ENCODE results near the gene DSTN. TPM values are rescaled to one million over a fixed set of nuclear protein-coding genes. Genes with fewer than 3 reads are reported as not detected.

The DSTN gene
- total RNA-seq, 1 experiment from 2014 or later, result 202 TPM

DNA sequence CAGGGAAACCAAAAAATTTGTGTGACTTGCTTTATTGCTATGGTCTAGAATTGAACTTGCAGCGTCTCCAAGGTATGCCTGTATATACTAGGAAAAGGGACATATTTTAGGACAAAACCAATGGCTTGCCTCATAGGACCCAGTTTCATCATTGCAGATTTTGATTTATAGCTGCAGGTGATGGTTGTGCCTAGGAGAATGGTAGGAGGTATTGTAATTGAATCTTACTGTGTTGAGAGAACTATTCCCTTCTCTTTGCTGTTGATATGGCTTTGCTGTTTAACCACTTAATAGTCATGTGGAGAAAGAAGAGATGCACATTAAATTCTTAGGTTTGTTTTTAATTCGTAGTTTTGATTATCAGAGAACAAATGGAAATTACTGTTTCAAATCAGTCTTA lies 16.4 kb downstream of the DSTN start:
- Histone ChIP-seq H3K79me2 (ENCODE audit: insufficient read depth, low read length) (peaks cover 99% of the 10 kb centered on the region), H2AFZ (ENCODE audit: low read depth, low read length, poor library complexity, severe bottlenecking) (no peak overlapping the region), H3K9me2 (ENCODE audit: insufficient read depth) (no peaks in the 10 kb centered on the region), H3K9me3 (ENCODE audit: control insufficient read depth in 1 of 2, insufficient read depth in 1 of 2, low read depth in 1 of 2, low read length in 2 of 2) (no peaks in the 10 kb centered on the region), H4K20me1 (ENCODE audit: insufficient read depth) (peaks cover 2% of the 10 kb centered on the region; the same call in 1 of the 2 replicates), H3K27me3 (ENCODE audit: insufficient read depth, low read length) (no peaks in the 10 kb centered on the region), H3K4me2 (ENCODE audit: low read length) (no peak overlapping the region), H3K27ac (ENCODE audit: low read depth, low read length) (no peak overlapping the region), H3K4me3 (replicated peaks in 1 of 2; ENCODE audit: low read depth in 1 of 2, low read length in 2 of 2) (no peak overlapping the region), H3K9ac (ENCODE audit: low read length) (no peak overlapping the region), H3K4me1 (ENCODE audit: control insufficient read depth in 1 of 2, insufficient read depth in 2 of 2, low read length in 2 of 2) (peaks cover 0 to 15% of the 10 kb centered on the region in 2 experiments; a peak in 2 of 4 replicates), H3K36me3 (ENCODE audit: control insufficient read depth in 1 of 2, insufficient read depth in 2 of 2, low read length in 2 of 2) (no peaks in the 10 kb centered on the region)
- ChIA-PET POLR2A (no interaction called here), CTCF (no interaction called here), RAD21 (ENCODE audit: low non-redundant PET in 1 of 2, low total read pairs in 2 of 2, uncharacterized antibody in 2 of 2, unreplicated experiment in 2 of 2) (no interaction called here)
- TF ChIP-seq, protein P1, sequence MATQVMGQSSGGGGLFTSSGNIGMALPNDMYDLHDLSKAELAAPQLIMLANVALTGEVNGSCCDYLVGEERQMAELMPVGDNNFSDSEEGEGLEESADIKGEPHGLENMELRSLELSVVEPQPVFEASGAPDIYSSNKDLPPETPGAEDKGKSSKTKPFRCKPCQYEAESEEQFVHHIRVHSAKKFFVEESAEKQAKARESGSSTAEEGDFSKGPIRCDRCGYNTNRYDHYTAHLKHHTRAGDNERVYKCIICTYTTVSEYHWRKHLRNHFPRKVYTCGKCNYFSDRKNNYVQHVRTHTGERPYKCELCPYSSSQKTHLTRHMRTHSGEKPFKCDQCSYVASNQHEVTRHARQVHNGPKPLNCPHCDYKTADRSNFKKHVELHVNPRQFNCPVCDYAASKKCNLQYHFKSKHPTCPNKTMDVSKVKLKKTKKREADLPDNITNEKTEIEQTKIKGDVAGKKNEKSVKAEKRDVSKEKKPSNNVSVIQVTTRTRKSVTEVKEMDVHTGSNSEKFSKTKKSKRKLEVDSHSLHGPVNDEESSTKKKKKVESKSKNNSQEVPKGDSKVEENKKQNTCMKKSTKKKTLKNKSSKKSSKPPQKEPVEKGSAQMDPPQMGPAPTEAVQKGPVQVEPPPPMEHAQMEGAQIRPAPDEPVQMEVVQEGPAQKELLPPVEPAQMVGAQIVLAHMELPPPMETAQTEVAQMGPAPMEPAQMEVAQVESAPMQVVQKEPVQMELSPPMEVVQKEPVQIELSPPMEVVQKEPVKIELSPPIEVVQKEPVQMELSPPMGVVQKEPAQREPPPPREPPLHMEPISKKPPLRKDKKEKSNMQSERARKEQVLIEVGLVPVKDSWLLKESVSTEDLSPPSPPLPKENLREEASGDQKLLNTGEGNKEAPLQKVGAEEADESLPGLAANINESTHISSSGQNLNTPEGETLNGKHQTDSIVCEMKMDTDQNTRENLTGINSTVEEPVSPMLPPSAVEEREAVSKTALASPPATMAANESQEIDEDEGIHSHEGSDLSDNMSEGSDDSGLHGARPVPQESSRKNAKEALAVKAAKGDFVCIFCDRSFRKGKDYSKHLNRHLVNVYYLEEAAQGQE (IDR thresholded peaks at IDR 0.05; ENCODE audit: low read depth), result no peak
- TF ChIP-seq JUND (IDR thresholded peaks at IDR 0.05), result no peak
- no peak for TF ChIP-seq ZFX (IDR thresholded peaks at IDR 0.05)
- no peak for TF ChIP-seq POLR2A (IDR thresholded peaks at IDR 0.05; ENCODE audit: borderline replicate concordance, extremely low read depth, insufficient read depth, insufficient read length)
- no peak for TF ChIP-seq CEBPB (IDR thresholded peaks at IDR 0.05; ENCODE audit: low read depth)
- TF ChIP-seq YY1 (IDR thresholded peaks at IDR 0.05; ENCODE audit: extremely low read depth, insufficient replicate concordance, low read depth, low read length), result no peak
- no peak for TF ChIP-seq CBX3 (IDR thresholded peaks at IDR 0.05; ENCODE audit: low read depth)
- TF ChIP-seq SIN3A (IDR thresholded peaks at IDR 0.05; ENCODE audit: low read depth), result no peak
- no peak for TF ChIP-seq TCF7L2 (IDR thresholded peaks at IDR 0.05; ENCODE audit: borderline replicate concordance, extremely low read depth, insufficient read depth, insufficient read length)
- TF ChIP-seq EGR1 (IDR thresholded peaks at IDR 0.05; ENCODE audit: low read depth), result no peak
- TF ChIP-seq, protein P2, sequence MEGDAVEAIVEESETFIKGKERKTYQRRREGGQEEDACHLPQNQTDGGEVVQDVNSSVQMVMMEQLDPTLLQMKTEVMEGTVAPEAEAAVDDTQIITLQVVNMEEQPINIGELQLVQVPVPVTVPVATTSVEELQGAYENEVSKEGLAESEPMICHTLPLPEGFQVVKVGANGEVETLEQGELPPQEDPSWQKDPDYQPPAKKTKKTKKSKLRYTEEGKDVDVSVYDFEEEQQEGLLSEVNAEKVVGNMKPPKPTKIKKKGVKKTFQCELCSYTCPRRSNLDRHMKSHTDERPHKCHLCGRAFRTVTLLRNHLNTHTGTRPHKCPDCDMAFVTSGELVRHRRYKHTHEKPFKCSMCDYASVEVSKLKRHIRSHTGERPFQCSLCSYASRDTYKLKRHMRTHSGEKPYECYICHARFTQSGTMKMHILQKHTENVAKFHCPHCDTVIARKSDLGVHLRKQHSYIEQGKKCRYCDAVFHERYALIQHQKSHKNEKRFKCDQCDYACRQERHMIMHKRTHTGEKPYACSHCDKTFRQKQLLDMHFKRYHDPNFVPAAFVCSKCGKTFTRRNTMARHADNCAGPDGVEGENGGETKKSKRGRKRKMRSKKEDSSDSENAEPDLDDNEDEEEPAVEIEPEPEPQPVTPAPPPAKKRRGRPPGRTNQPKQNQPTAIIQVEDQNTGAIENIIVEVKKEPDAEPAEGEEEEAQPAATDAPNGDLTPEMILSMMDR (IDR thresholded peaks at IDR 0.05 in 2 of 3, conservative IDR thresholded peaks at IDR 0.05 in 1 of 3; ENCODE audit: borderline replicate concordance in 1 of 3, insufficient read depth in 1 of 3, low read depth in 2 of 3, low read length in 2 of 3), result no peak
- TF ChIP-seq EZH2phosphoT487 (IDR thresholded peaks at IDR 0.05; ENCODE audit: borderline replicate concordance), result no peak
- no TSS peak for BruUV-seq (replicated peaks)
- no peak for ATAC-seq
- intact Hi-C loops (cut with micrococcal nuclease), result no loop called here
- DNase-seq (ENCODE audit: low read depth, low spot score), result no peak
